ENCODE measurements around the gene PLSCR3.

Gene PLSCR3

DNA sequence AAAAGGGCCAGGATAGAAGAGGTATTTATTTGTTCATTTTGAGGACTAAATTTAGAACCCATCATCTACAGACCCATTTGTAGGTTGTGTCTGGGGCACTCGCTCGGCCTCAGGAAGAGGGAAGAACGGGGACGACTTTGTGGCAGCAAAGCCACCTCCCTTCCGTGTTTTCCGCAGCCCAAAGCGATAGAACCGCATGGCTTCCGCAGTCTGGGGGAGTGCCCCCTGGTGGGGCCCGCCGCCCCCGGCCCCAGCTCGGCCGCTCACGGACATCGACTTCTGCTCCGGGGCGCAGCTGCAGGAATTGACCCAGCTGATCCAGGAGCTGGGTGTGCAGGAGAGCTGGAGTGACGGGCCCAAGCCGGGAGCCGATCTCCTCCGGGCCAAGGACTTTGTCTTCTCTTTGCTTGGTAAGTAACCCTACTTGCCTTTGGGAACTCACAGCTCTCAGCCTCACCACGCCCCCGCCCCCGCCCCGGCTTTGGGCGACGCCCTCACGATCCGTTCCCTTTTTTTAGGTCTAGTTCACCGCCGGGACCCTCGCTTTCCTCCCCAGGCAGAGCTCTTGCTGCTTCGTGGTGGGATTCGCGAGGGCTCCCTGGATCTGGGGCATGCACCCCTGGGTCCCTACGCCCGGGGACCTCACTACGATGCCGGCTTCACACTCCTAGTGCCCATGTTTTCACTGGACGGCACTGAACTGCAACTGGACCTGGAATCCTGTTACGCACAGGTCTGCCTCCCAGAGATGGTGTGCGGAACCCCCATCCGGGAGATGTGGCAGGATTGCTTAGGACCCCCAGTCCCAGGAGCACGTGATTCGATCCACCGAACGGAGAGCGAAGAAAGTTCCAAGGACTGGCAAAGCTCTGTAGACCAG, 41.6 kb upstream of the PLSCR3 start (continued):
- TF ChIP-seq, protein P1, sequence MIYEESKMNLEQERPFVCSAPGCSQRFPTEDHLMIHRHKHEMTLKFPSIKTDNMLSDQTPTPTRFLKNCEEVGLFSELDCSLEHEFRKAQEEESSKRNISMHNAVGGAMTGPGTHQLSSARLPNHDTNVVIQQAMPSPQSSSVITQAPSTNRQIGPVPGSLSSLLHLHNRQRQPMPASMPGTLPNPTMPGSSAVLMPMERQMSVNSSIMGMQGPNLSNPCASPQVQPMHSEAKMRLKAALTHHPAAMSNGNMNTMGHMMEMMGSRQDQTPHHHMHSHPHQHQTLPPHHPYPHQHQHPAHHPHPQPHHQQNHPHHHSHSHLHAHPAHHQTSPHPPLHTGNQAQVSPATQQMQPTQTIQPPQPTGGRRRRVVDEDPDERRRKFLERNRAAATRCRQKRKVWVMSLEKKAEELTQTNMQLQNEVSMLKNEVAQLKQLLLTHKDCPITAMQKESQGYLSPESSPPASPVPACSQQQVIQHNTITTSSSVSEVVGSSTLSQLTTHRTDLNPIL (CRISPR knock-in tag; IDR thresholded peaks at IDR 0.05; ENCODE audit: low read depth) = no peak
- TF ChIP-seq OSR1 (CRISPR knock-in tag; IDR thresholded peaks at IDR 0.05) = no peak
- TF ChIP-seq ZNF565 (CRISPR knock-in tag; conservative IDR thresholded peaks at IDR 0.05; ENCODE audit: low read depth) = no peak

DNA sequence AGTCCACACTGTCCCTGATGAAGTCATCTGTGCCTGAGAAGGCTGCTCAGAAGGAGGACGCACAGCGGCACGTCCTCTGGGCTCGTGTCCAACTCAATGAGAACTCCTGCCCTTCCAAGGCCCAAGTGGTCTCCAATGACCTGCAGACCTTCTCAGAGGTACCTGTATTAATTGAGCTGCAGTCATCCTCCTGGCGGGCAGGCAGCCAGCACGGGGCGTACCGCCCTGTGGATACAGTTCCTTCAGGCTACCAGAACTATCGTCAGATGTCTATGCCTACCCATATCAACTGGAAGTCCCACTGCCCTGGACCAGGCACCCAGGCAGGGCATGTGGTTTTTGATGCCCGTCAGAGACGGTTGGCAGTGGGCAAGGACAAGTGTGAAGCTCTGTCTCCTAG, 38.0 kb upstream of the PLSCR3 start:
- TF ChIP-seq, protein P1 (CRISPR knock-in tag; IDR thresholded peaks at IDR 0.05; ENCODE audit: low read depth) = no peak
- TF ChIP-seq ZC3H10 (CRISPR knock-in tag; IDR thresholded peaks at IDR 0.05) (no peak), ESRRG (CRISPR knock-in tag; IDR thresholded peaks at IDR 0.05) (no peak)
- no peak for ATAC-seq

DNA sequence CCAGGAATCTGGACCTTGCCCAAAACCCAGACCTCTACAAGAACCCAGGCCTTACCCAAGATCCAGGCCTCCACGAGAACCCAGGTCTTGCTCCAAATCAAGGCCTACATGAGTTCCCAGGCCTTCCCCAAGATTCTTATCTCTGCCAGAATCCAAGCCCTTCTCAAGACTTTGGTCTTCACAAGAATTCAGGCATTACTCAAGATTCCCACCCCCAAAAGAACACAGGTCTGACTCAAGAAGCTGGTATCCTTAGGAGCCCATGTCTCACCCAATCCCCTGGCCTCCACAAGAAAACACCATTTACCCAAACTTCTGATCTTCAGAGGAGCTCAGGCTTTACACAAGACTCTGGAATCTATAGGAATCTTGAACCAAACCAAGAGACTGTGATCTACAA, 36.9 kb upstream of the PLSCR3 start:
- TF ChIP-seq CSDC2 (CRISPR knock-in tag; IDR thresholded peaks at IDR 0.05) (no peak), ESRRG (CRISPR knock-in tag; IDR thresholded peaks at IDR 0.05) (no peak), TOX (CRISPR knock-in tag; IDR thresholded peaks at IDR 0.05; ENCODE audit: borderline replicate concordance) (no peak), SNAI2 (CRISPR knock-in tag; IDR thresholded peaks at IDR 0.05) (no peak), PPARA (CRISPR knock-in tag; IDR thresholded peaks at IDR 0.05; ENCODE audit: borderline replicate concordance) (no peak), RARB (CRISPR knock-in tag; IDR thresholded peaks at IDR 0.05) (no peak), ZC3H10 (CRISPR knock-in tag; IDR thresholded peaks at IDR 0.05) (no peak)
- TF ChIP-seq, protein P1 (CRISPR knock-in tag; IDR thresholded peaks at IDR 0.05; ENCODE audit: low read depth) = no peak
- ATAC-seq = no peak

DNA sequence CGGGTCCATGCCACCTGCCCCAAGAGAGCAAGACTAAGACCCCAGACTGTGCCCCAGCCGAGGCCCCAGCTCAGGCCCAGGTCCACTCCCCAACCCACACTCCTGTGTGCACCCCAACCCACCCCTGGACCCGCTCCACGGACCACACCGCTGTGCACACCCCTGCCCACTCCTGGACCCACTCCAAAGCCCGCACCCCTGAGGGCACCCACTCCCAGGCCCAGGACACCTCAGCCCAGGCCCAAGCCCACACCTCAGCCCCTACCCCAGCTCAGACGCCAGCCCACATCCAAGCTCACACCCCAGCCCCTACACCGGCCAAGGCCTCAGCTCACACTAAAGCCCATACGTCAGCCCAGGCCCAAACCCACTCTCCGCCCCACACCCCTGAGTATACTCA, 35.4 kb upstream of the PLSCR3 start:
- TF ChIP-seq OSR1 (CRISPR knock-in tag; IDR thresholded peaks at IDR 0.05) = no peak
- no peak for TF ChIP-seq ISL1 (CRISPR knock-in tag; IDR thresholded peaks at IDR 0.05)
- TF ChIP-seq, protein P2, sequence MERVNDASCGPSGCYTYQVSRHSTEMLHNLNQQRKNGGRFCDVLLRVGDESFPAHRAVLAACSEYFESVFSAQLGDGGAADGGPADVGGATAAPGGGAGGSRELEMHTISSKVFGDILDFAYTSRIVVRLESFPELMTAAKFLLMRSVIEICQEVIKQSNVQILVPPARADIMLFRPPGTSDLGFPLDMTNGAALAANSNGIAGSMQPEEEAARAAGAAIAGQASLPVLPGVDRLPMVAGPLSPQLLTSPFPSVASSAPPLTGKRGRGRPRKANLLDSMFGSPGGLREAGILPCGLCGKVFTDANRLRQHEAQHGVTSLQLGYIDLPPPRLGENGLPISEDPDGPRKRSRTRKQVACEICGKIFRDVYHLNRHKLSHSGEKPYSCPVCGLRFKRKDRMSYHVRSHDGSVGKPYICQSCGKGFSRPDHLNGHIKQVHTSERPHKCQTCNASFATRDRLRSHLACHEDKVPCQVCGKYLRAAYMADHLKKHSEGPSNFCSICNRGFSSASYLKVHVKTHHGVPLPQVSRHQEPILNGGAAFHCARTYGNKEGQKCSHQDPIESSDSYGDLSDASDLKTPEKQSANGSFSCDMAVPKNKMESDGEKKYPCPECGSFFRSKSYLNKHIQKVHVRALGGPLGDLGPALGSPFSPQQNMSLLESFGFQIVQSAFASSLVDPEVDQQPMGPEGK (CRISPR knock-in tag; IDR thresholded peaks at IDR 0.05; ENCODE audit: borderline replicate concordance) = no peak
- no peak for ATAC-seq

DNA sequence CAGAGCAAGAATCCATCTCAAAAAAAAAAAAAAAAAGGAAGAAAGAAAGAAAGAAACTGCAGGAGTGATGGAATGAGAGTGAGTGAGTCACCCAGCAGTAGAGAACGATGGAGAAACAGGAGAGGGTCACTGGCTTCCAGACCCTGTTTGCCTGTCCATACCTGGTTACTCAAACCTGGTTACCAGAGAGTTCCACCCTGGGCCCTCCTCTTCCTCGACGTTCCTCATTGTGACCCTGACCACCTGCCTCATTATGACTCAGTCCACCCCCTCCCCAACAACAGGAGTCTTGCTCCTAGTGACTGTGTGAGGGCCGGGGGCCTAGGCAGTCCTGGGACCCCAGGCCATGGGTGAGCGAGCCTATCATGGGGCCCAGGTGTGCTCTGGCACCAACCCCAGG, 34.2 kb upstream of the PLSCR3 start, which contains the start of gene SPEM3:
Gene SPEM3, plus strand, starts transcription at position 301 of the 400 bp plus-strand sequence. Its CDS starts 46 bp downstream, at position 347.
- ATAC-seq = no peak; the same call in 2 of the 3 replicates
- TF ChIP-seq GLIS3 (CRISPR knock-in tag; IDR thresholded peaks at IDR 0.05) (no peak), ZNF70 (CRISPR knock-in tag; IDR thresholded peaks at IDR 0.05) (no peak), TOX (CRISPR knock-in tag; IDR thresholded peaks at IDR 0.05; ENCODE audit: borderline replicate concordance) (no peak), ZFP3 (CRISPR knock-in tag; IDR thresholded peaks at IDR 0.05) (no peak), RARB (CRISPR knock-in tag; IDR thresholded peaks at IDR 0.05) (no peak), OSR1 (CRISPR knock-in tag; IDR thresholded peaks at IDR 0.05) (no peak), ZNF565 (CRISPR knock-in tag; conservative IDR thresholded peaks at IDR 0.05; ENCODE audit: low read depth) (no peak), ZC3H10 (CRISPR knock-in tag; IDR thresholded peaks at IDR 0.05) (no peak), PPARA (CRISPR knock-in tag; IDR thresholded peaks at IDR 0.05; ENCODE audit: borderline replicate concordance) (no peak), TCF4 (CRISPR knock-in tag; IDR thresholded peaks at IDR 0.05; ENCODE audit: borderline replicate concordance) (no peak)
- TF ChIP-seq, protein P1 (CRISPR knock-in tag; IDR thresholded peaks at IDR 0.05; ENCODE audit: low read depth) = no peak
- TF ChIP-seq, protein P3, sequence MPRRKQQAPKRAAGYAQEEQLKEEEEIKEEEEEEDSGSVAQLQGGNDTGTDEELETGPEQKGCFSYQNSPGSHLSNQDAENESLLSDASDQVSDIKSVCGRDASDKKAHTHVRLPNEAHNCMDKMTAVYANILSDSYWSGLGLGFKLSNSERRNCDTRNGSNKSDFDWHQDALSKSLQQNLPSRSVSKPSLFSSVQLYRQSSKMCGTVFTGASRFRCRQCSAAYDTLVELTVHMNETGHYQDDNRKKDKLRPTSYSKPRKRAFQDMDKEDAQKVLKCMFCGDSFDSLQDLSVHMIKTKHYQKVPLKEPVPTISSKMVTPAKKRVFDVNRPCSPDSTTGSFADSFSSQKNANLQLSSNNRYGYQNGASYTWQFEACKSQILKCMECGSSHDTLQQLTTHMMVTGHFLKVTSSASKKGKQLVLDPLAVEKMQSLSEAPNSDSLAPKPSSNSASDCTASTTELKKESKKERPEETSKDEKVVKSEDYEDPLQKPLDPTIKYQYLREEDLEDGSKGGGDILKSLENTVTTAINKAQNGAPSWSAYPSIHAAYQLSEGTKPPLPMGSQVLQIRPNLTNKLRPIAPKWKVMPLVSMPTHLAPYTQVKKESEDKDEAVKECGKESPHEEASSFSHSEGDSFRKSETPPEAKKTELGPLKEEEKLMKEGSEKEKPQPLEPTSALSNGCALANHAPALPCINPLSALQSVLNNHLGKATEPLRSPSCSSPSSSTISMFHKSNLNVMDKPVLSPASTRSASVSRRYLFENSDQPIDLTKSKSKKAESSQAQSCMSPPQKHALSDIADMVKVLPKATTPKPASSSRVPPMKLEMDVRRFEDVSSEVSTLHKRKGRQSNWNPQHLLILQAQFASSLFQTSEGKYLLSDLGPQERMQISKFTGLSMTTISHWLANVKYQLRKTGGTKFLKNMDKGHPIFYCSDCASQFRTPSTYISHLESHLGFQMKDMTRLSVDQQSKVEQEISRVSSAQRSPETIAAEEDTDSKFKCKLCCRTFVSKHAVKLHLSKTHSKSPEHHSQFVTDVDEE (CRISPR knock-in tag; IDR thresholded peaks at IDR 0.05) = no peak
- TF ChIP-seq, protein P4, sequence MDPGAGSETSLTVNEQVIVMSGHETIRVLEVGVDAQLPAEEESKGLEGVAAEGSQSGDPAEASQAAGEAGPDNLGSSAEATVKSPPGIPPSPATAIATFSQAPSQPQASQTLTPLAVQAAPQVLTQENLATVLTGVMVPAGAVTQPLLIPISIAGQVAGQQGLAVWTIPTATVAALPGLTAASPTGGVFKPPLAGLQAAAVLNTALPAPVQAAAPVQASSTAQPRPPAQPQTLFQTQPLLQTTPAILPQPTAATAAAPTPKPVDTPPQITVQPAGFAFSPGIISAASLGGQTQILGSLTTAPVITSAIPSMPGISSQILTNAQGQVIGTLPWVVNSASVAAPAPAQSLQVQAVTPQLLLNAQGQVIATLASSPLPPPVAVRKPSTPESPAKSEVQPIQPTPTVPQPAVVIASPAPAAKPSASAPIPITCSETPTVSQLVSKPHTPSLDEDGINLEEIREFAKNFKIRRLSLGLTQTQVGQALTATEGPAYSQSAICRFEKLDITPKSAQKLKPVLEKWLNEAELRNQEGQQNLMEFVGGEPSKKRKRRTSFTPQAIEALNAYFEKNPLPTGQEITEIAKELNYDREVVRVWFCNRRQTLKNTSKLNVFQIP (CRISPR knock-in tag; IDR thresholded peaks at IDR 0.05; ENCODE audit: borderline replicate concordance, low read depth) = no peak
- TF ChIP-seq, protein P5, sequence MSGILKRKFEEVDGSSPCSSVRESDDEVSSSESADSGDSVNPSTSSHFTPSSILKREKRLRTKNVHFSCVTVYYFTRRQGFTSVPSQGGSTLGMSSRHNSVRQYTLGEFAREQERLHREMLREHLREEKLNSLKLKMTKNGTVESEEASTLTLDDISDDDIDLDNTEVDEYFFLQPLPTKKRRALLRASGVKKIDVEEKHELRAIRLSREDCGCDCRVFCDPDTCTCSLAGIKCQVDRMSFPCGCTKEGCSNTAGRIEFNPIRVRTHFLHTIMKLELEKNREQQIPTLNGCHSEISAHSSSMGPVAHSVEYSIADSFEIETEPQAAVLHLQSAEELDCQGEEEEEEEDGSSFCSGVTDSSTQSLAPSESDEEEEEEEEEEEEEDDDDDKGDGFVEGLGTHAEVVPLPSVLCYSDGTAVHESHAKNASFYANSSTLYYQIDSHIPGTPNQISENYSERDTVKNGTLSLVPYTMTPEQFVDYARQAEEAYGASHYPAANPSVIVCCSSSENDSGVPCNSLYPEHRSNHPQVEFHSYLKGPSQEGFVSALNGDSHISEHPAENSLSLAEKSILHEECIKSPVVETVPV (CRISPR knock-in tag; IDR thresholded peaks at IDR 0.05) = no peak
